ENCODE results near the gene BIN1.

BIN1 gene

GRCh38 chr2:127101756-127102477, 5.0 kb downstream of the BIN1 start:
- no peak for DNase-seq (ENCODE audit: low read depth)
- H3K4me3 ChIP-seq (ENCODE audit: low read depth, low read length), result no peak overlapping the region
- TF ChIP-seq, protein P1, sequence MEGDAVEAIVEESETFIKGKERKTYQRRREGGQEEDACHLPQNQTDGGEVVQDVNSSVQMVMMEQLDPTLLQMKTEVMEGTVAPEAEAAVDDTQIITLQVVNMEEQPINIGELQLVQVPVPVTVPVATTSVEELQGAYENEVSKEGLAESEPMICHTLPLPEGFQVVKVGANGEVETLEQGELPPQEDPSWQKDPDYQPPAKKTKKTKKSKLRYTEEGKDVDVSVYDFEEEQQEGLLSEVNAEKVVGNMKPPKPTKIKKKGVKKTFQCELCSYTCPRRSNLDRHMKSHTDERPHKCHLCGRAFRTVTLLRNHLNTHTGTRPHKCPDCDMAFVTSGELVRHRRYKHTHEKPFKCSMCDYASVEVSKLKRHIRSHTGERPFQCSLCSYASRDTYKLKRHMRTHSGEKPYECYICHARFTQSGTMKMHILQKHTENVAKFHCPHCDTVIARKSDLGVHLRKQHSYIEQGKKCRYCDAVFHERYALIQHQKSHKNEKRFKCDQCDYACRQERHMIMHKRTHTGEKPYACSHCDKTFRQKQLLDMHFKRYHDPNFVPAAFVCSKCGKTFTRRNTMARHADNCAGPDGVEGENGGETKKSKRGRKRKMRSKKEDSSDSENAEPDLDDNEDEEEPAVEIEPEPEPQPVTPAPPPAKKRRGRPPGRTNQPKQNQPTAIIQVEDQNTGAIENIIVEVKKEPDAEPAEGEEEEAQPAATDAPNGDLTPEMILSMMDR (IDR thresholded peaks at IDR 0.05; ENCODE audit: control insufficient read depth, extremely low read depth, insufficient read depth), result no peak

DNA sequence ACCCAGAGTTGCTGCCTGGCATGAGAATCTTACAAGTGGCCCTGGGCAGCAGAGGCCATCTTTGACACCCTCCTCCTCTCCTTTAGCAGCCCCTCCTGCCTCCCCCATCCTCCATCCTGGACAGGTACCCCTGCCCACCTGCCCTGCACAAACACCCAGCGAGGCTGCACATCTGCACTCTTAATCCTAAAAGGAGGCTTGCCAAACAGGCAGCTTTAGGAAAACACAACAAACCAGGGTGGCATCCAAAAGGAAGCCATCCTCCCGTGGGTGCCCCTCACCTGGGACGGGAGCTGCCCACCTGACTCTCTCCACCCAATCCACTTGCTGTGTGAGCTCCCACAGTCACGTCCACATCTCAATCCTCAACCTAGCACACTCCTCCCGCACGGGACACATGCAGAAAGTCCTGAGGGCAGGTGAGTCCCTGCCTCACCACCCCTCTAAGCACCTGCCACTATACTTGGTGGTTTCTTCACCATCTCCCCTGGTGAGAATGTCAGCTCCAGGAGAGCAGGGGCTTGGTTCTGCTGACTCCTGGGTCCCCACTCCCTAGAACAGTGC, 5.8 kb downstream of the BIN1 start:
- TF ChIP-seq, protein P1 (IDR thresholded peaks at IDR 0.05; ENCODE audit: control insufficient read depth, extremely low read depth, insufficient read depth), result no peak
- no peak for DNase-seq (ENCODE audit: low read depth)
- H3K4me3 ChIP-seq (ENCODE audit: low read depth, low read length), result no peak overlapping the region

GRCh38 chr2:127100251-127101047, 6.5 kb downstream of the BIN1 start:
- no peak overlapping the region for H3K4me3 ChIP-seq (ENCODE audit: low read depth, low read length)
- TF ChIP-seq, protein P1 (IDR thresholded peaks at IDR 0.05; ENCODE audit: control insufficient read depth, extremely low read depth, insufficient read depth), result no peak
- peak; percentile 85 for DNase-seq (ENCODE audit: low read depth)

DNA sequence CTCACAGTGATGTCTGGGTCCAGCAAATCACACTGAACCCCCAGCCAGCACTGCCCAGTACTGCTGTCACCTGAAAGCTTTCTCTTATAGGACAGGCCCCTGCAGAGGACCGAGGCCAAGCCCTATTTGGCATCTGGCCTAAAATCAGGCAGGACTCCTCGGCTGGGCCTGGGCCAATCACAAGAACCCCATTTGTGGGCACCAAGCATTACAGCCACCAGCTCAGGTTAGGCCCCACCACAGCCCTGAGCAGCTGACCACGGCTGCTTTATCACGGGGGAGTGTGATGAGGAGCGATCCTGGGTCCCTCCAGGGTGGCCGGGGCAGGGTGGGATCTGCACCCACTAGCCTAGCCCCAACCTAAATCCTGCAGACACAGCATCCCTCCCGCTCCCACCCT, 8.2 kb downstream of the BIN1 start:
- H3K4me3 ChIP-seq (ENCODE audit: low read depth, low read length), result no peak overlapping the region
- DNase-seq (ENCODE audit: low read depth), result no peak
- TF ChIP-seq, protein P1 (IDR thresholded peaks at IDR 0.05; ENCODE audit: control insufficient read depth, extremely low read depth, insufficient read depth), result no peak

DNA sequence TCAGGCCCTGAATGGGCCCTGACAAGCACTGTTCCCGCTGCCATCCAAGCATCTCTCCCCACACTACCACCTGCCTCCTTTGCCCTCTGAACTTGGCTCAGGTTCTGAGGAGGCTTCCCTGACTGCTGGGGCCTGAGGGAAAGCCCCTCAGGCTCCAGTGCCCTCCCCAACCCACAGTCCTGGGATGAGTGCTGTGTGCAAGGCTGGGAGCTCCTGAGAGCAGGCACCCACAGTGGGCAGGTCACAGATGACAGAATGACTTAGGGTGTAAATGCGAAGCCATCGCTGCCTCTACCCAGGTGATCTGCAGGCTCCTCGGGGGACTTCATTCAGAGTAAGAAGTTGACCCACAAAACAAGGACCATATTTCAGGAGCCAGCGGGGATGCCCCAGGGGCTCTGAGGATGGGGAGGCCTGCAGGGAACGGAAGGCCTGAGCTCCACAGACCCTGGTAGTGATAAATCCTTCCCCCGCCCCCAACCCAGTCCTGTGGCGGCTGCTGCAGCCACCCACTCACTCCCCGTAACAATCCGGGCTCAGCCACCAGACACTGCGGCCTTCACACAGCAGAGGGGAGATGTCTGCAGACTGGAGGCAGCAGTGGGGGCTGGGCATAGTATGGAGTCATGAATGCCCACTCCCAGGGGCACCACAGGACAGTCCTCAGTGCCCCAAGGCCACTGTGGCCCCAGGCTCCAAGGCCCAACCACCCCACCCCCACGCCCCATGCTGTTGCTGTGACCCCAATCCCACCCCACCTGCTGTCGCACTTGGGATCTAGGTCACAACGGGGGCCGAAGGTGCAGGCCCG, 8.9 kb downstream of the BIN1 start:
- H3K4me3 ChIP-seq (ENCODE audit: low read depth, low read length), result no peak overlapping the region
- DNase-seq (ENCODE audit: low read depth), result no peak

GRCh38 chr2:127097471-127097765, 9.5 kb downstream of the BIN1 start:
- TF ChIP-seq, protein P1 (IDR thresholded peaks at IDR 0.05; ENCODE audit: control insufficient read depth, extremely low read depth, insufficient read depth), result no peak
- H3K4me3 ChIP-seq (ENCODE audit: low read depth, low read length), result no peak overlapping the region
- DNase-seq (ENCODE audit: low read depth), result no peak

More for the DNA sequence above, 8.9 kb downstream of the BIN1 start:
- TF ChIP-seq, protein P1 (IDR thresholded peaks at IDR 0.05; ENCODE audit: control insufficient read depth, extremely low read depth, insufficient read depth), result no peak

All from LNCaP clone FGC (cell line).